NCI-H1092 (cell line): Measurements from ENCODE around the gene ZBTB20.

Experiments
- DNase-seq: peaks from one replicate; lab custom pipeline; 2025; lab: John Stamatoyannopoulos, UW

The ZBTB20 gene

DNA sequence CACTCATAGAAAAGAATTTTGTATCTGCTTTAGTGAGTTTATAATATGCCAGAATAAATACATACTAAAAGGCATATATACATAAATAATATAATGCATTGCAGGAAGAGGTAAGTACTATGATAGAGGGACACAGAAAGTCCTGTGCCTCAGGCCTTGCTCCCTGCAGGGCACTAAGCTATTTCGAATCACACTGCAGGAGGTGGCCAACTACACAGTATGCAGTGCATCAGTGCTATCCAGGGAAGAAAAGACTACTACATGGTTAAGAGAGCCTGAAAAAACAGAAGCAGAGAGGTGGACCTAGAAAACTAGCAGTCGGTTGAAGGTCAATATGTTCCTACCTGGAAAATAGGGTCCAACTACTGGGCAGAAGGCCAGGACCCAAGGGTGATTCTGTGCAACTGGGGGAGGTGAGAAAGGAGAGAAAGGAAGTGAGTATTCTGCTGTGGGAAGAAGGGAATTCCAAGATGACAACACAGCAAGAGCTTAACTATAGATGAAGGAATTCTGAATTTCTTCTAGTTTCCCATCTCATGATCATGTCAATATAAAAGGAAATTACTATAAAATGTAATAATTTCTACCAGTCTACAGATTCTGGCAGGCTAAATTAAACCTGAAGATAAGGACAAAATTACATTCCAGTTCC is 218.0 kb downstream of the ZBTB20 start:
- DNase-seq: no peak

GRCh38 chr3:114904633-114905032 is 242.5 kb downstream of the ZBTB20 start:
- no peak for DNase-seq

DNA sequence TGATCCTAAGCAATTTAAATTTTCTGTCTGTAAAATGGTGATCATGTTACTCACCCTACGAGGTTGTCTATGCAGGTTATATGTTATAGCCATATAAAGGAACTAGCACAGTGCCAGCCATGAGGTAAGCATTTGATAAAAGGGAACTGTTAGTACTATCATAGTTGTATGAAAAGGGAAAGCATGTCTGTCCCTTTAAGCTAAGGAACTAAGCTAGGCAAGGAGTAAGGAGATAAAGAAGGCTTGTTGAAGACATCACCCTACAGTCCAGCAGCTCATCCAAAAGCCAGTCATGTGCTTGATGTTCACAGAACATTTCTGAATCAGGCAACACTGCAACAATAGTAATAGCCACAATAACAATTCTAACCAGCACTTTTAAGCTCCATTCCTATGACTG is 243.9 kb downstream of the ZBTB20 start:
- DNase-seq: no peak

GRCh38 chr3:114902691-114903101 is 244.4 kb downstream of the ZBTB20 start:
- DNase-seq: no peak

GRCh38 chr3:114900908-114901307 is 246.2 kb downstream of the ZBTB20 start:
- DNase-seq: no peak

DNA sequence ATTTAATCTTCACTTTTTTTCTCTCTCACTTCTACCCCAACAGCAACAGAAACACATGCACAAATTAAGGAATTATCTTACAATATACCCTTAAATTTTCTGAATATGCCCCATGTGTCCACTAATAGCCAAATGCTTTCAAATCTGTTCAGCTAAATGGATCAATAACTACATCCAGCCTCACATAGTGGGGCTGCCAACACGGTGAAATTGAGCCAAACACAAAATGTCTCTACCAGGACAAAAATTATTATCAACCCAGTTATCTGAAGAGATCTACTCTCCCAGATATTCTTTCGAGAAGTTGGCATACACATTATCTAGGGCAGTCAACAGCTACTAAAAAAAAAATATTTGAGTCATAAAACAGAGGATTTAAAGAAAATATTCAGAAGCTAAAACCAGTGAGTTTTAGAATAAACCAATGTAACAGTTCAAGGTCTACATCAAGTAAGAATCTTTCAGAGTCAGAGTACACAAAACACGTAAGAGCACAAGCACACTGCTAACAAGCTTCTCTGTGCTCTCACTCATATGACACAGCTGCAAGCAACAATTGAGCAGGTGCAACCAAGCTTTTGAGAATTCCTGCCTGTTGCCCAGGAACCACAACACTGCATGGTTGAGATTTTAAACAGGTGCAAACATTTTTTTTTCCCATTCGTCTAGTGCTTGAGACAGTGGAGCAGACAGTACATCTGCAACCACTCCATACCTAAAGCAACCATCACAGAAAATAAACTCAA is 247.7 kb downstream of the ZBTB20 start:
- peak; percentile 97 for DNase-seq

- no peak for DNase-seq
Observed at GRCh38 chr3:114896978-114897377, 250.1 kb downstream of the ZBTB20 start.

DNA sequence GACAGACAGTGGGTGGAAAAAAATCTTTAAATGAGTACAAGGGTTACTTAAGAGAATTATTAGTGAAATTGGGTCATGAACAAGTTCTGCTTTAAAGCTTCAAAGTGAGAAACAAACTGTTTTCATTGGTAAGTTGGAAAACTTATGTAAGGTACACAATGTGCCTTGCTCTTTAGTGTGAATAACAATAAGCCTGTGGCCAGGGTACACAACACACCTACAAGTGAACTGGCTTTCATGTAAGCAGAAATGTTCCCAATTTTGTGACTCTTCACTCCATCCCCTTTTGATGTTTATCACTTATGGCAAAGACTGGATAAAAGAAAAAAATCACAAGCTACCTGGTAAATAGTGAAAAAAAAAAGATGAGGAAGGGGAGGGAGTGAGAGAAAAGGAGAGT is 253.7 kb downstream of the ZBTB20 start:
- no peak for DNase-seq

GRCh38 chr3:114892880-114893279 is 254.2 kb downstream of the ZBTB20 start:
- DNase-seq: peak; percentile 71

DNA sequence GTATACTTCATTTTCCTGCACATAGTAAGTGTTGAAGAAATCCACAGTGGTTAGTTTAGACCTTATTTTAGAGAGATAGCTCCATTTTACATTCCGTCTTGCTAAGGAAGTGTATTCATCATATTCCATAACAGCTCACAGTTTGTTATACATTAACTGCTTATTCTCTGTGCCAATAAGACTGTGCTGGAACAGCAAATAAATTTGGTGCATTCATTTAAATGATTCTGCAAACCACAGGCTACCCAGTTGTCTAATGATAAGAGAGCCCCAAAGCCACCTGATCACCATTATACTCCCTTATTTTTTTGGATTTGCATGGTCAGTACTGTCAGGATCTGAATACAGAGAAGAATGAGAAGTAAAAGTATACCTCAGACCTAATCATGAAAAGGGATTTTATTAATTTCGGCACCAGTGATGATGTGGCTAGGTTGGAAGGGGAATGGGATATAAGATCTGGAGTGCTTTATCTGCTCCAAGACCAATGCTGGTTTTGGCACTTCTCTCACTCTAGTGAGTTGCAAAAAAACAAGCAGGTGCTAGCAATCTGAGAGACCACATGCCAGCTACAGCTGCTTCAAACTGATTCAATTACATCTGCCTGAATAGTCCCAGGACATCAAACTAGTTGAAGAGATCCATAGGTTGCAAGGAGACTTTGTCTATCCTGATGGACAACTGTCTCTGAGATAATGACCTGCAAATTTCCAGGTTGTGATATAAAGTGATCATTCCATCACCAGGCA is 254.8 kb downstream of the ZBTB20 start:
- DNase-seq: peak; percentile 85

GRCh38 chr3:114887806-114888205 is 259.3 kb downstream of the ZBTB20 start:
- no peak for DNase-seq

GRCh38 chr3:114886905-114887304 is 260.2 kb downstream of the ZBTB20 start:
- no peak for DNase-seq

DNA sequence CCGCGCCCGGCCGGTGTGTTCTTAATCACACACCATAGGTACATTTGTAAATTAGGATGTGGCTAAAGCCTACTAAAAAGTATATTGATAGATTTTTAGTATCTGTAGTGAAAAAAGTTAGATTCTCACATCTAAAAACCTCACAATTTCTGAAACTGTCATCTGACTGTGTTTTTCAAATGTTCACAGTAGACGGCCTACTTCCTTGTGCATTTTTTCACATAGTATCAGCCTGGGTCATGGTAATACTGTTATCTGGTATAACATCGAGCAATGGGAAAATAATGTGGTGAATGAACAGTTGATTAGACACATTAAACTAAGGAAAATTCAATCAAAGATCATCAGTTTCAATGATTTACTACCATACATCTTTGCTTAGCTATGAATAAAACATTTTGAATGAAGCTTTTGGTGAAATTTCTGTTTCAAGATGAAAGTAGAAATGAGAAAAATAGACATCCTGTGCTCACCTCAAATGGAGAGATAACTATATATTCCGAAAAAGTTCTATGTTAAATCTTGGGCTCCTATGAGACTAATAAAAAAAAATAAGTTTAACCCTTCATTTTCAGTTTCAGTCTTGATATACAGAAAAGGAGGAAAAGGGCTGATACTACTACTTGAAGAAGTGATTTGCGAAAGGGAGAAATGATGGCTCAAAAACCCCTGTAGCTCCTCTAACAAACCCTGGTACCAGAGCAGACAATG is 262.7 kb downstream of the ZBTB20 start:
- no peak for DNase-seq

DNA sequence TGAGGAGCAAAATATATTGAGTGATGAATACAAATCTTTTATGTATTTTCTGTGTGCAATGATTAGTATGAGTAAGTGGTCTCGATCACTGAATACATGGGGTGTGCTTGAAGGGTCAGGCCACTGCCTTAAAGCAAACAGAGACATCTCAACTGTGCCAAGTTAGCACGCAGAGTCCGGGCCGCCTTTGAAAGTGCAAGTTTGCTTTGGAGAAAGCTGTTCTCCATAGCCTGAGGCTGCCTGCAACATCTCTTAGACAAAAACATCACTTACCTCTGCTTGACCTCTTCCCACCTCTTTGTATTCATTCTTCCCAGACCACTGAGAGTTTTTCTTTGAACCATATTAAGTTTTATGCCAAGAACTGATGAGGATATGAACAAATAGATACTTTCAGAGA is 267.0 kb downstream of the ZBTB20 start:
- peak; percentile 82 for DNase-seq

GRCh38 chr3:114879059-114880031 is 267.7 kb downstream of the ZBTB20 start:
- DNase-seq: peak; percentile 80

DNA sequence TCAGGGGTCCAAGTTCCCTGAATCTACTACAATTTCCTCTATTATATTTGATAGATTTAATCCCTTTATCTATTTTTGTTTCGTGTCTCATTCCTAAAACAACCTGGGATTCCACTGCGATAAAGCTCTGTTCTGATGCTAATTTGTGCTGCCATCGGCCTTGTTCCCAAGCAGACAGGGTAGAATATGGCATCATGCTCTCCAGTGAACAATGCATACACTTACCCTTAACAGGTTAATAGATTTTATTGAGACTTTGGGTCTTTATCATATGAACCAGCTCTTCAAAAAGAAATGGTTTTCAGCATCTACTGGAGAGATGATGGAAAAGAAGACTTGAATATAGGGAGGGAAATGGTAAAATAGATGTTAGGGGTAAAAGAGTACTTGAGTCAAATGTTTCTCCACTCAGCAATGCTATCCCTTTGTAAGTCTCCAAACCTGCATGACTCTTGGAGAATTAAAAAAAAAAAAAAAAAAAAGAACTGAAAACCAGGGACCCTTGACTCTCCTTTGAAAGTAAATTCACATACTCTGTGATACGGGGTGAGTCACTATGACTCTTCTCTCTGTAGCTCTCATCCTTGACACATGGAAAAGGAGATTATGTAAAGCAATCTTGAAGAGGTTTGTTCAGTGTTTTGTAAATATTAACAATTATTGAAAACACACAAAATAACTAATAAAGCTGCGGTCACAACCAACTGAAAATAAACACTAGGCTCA is 268.8 kb downstream of the ZBTB20 start:
- no peak for DNase-seq

- no peak for DNase-seq
Observed at GRCh38 chr3:114877378-114878113, 269.5 kb downstream of the ZBTB20 start.

DNA sequence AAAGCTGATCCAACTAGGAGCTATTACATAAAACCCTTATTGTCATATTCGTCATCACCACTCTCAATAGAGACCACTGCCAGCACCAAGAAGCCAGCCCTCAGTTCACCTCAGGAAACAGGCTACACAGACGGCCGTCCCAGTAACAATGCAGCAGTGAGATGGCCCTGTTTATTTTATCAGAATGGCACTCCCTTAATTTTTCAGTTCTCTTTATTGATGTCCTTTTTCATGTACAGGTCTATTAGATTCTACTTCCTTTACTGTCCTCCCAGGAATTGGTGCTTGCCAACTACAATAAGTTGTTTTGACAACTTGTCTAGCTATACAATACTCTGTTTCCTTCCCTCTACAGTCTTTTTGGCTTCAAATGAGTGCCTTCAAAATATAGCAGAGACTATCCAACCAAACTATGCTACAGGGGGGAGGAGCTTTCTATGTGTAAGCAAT is 272.5 kb downstream of the ZBTB20 start:
- DNase-seq: no peak

- no peak for DNase-seq
Observed at GRCh38 chr3:114873591-114873990, 273.5 kb downstream of the ZBTB20 start.

DNA sequence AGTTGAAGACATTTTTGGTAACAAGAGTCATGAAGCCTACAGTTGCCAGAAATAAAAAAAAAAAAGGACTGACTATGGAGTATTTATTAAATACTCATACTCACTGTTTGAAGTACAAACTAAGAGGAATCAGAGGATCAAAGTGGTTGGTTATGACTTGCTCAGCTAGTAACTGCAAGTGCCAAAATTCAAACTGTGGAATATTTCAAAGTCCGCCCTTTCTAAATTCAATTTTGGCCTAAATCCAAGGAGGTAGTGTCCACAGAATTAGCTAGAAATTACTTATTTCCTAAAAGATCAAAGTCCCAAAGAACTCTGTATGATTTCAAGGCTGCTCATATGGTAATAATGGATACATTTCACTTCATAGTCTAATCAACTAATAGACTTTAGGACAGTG is 274.5 kb downstream of the ZBTB20 start:
- DNase-seq: no peak
